ENCODE results near the gene GNPDA1. TPM values are rescaled to one million over a fixed set of nuclear protein-coding genes. Genes with fewer than 3 reads are reported as not detected.

The GNPDA1 gene
- total RNA-seq, 4 donors from 2014 or later = 34.1 to 46.1 (median 36.3) TPM

DNA sequence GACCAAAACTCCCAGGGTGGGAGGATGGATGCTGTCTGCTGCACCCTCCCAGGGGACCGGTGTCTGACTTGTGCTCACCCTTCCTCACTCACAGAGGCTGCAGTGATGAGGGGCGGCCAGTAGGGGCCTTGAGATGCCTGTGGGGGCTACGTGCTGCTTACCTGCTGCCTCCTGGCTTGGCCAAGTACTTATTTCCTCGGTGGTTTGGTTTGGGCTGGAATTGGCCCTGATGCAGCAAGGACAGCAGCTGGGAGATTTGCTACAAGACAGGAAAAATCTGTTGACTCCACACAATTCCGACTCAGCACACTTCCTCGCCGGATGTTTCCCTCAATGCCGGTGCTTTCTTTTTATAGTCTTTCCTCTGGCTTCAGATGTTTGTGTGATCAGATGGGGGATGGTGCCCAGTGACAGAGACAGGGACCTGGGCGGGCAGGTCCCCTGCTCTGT, 61.5 kb downstream of the GNPDA1 start:
- WGBS, 2 donors (ENCODE audit: low coverage in 1 of 2) = 41 to 60% methylated on average over 1 to 5 of the region's 9 CpGs
- H3K4me3 ChIP-seq = no peak overlapping the region
- H3K9me3 ChIP-seq = no peaks in the 10 kb centered on the region
- H3K4me1 ChIP-seq = peaks cover 0 to 8% (median 0%) of the 10 kb centered on the region in 3 donors
- ATAC-seq = no peak
- TF ChIP-seq, protein P1, sequence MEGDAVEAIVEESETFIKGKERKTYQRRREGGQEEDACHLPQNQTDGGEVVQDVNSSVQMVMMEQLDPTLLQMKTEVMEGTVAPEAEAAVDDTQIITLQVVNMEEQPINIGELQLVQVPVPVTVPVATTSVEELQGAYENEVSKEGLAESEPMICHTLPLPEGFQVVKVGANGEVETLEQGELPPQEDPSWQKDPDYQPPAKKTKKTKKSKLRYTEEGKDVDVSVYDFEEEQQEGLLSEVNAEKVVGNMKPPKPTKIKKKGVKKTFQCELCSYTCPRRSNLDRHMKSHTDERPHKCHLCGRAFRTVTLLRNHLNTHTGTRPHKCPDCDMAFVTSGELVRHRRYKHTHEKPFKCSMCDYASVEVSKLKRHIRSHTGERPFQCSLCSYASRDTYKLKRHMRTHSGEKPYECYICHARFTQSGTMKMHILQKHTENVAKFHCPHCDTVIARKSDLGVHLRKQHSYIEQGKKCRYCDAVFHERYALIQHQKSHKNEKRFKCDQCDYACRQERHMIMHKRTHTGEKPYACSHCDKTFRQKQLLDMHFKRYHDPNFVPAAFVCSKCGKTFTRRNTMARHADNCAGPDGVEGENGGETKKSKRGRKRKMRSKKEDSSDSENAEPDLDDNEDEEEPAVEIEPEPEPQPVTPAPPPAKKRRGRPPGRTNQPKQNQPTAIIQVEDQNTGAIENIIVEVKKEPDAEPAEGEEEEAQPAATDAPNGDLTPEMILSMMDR (IDR thresholded peaks at IDR 0.05) = peak in 1 of 4 experiments; percentile 20
- TF ChIP-seq EP300 (IDR thresholded peaks at IDR 0.05) = no peak
- TF ChIP-seq POLR2AphosphoS5 (IDR thresholded peaks at IDR 0.05) = no peak
- no peak for TF ChIP-seq POLR2A (IDR thresholded peaks at IDR 0.05)
- H3K27ac ChIP-seq = no peak overlapping the region
- peaks cover 0 to 30% of the 10 kb centered on the region in 2 donors for H3K36me3 ChIP-seq
- H3K27me3 ChIP-seq = no peaks in the 10 kb centered on the region

Other genes starting within 250 kb of the GNPDA1 start
- 10 to 100 TPM; 23.0 to 52.8 (median 30.9) TPM for gene PCDH1, start 134.6 kb downstream of the GNPDA1 start, total RNA-seq
- 10 to 100 TPM; 38.8 to 92.3 (median 62.5) TPM for gene DELE1, start 89.2 kb downstream of the GNPDA1 start, total RNA-seq
- 1 to 10 TPM; 4.2 to 6.8 (median 6.0) TPM for gene PCDH12, start 54.8 kb downstream of the GNPDA1 start, total RNA-seq
- 100 to 1,000 TPM in 2 of 4 donors, 10 to 100 TPM in 2; 72.6 to 115 (median 96.9) TPM for gene RNF14, start 43.9 kb downstream of the GNPDA1 start, total RNA-seq
- 10 to 100 TPM; 62.4 to 86.7 (median 81.6) TPM for gene NDFIP1, start 95.8 kb upstream of the GNPDA1 start, total RNA-seq